IMR-90 (cell line): ENCODE results near the gene SEPHS2.

Experiments used
- CTCF ChIP-seq: conservative IDR thresholded peaks from 2 replicates; pipeline ENCODE4 v1.5.1; 2012; ENCODE audit warnings: mild to moderate bottlenecking, low read depth, low read length, improper control_type of control experiment
- ELK1 ChIP-seq: fragments of 150-350 bp; IDR thresholded peaks from 2 replicates; pipeline ENCODE4 v1.6.1; 2016; ENCODE audit warnings: low read depth, mild to moderate bottlenecking, low read length, moderate library complexity, borderline replicate concordance
- MAFK ChIP-seq: IDR thresholded peaks from 2 replicates; pipeline ENCODE4 v1.6.1; 2012; ENCODE audit warnings: low read depth, low read length, improper control_type of control experiment
- MAZ ChIP-seq: IDR thresholded peaks from 2 replicates; pipeline ENCODE4 v1.6.1; 2012; ENCODE audit warnings: low read depth, mild to moderate bottlenecking, low read length, improper control_type of control experiment, moderate library complexity, borderline replicate concordance
- NFE2L2 ChIP-seq: fragments of 150-350 bp; IDR thresholded peaks from 2 replicates; pipeline ENCODE4 v1.6.1; 2016; ENCODE audit warnings: low read depth, mild to moderate bottlenecking, low read length
- POLR2A ChIP-seq: IDR thresholded peaks from 2 replicates; pipeline ENCODE4 v1.6.1; 2012; ENCODE audit warnings: mild to moderate bottlenecking, low read depth, low read length
- RAD21 ChIP-seq: IDR thresholded peaks from 2 replicates; pipeline ENCODE4 v1.6.1; 2012; ENCODE audit warnings: low read length, improper control_type of control experiment
- SMC3 ChIP-seq: fragments of 150-350 bp; IDR thresholded peaks from 2 replicates; pipeline ENCODE4 v1.6.1; 2016; ENCODE audit warnings: low read depth, mild to moderate bottlenecking, antibody characterized with exemption, low read length, moderate library complexity
- USF2 ChIP-seq: fragments of 150-350 bp; IDR thresholded peaks from 2 replicates; pipeline ENCODE4 v1.6.1; 2017; ENCODE audit warnings: mild to moderate bottlenecking, antibody characterized with exemption, low read length, low read depth

- TF ChIP-seq MAZ (no peak), CTCF (no peak), ELK1 (no peak), POLR2A (no peak), MAFK (no peak), RAD21 (no peak), USF2 (no peak), SMC3 (no peak), NFE2L2 (no peak)
These were observed 45.6 kb upstream of the SEPHS2 start for GRCh38 chr16:30491229-30491628.
